HG02885 (cell line): ENCODE results near the gene SLAIN1.

Source experiments
- ATAC-seq: cut with Tn5 transposase; IDR thresholded peaks from one replicate; pipeline ENCODE4 v1.9.1; 2021; ENCODE audit warnings: mild to moderate bottlenecking; ENCODE audit not compliant: unreplicated experiment, poor library complexity

The SLAIN1 gene

GRCh38 chr13:77703408-77703807 lies 5.9 kb downstream of the SLAIN1 start:
- ATAC-seq: no peak

- ATAC-seq: no peak
These were observed 16.8 kb downstream of the SLAIN1 start for GRCh38 chr13:77714119-77714755.

DNA sequence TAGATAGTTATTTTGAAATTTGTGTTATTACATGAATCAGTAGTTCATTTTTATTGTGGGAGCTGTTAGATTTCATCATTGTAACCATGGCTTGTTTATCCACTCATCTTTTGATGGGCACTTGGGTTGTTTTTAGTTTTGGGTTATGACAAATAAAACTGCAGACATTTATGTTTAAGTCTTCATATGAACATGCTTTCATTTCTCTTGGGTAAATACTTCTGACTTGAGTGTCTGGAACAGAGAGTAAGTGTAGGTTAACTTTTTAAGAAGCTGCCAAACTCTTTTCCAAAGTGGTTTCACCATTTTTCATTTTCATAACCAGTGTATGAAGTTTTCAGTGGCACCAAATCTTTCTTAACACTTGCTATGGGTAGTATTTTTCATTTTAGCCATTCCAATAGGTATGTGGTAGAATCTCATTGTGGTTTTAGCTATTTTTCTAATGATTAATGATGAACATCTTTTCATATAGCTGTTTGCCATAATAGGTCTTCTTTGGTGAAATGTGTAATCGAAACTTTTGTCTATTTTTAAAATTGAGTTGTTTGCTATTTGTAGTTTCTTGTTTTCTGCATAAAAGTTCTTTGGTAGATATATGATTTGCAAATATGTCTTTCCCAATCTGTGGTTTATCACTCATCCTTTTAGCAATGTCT lies 17.9 kb downstream of the SLAIN1 start:
- ATAC-seq: peak; percentile 47

DNA sequence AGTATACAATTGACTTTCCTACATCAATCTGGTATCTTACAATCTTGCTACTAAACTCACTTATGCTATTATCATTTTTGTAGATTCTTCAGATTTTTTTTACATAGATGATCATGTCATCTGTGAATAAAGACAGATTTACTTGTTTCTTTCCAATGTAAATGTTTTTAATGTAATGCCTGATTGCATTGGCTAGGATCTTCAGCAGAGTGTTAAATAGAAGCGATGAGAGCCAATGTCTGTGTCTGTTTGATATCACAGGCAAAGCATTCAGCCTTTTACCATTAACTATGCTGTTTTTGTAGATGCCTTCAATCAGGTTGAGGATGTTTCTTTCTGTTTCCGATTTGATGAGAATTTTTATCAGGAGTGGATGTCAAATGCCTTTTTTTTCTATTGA lies 19.2 kb downstream of the SLAIN1 start:
- ATAC-seq: no peak

DNA sequence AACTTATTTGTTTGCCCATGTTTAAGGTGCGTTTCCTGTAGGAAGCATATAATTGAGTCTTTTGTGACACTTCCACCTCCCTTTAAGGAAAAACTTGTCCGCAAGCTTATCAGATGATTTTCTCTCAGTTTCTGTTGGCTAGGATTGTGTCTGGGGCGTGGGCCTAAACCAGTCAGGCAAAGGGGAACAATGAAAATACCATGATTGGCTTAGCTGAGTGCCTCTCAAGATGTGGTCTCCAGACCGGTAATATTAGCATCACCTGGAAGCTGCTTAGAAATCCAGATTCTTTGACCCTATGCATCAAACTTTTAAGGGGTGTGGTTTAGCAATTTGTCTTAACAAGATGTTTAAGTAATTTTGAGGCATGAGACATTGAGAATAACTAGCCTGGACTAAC lies 20.0 kb downstream of the SLAIN1 start:
- ATAC-seq: no peak

GRCh38 chr13:77719128-77719527 lies 21.6 kb downstream of the SLAIN1 start:
- ATAC-seq: no peak

GRCh38 chr13:77720988-77721387 lies 23.5 kb downstream of the SLAIN1 start:
- ATAC-seq: no peak

GRCh38 chr13:77724092-77724491 lies 26.6 kb downstream of the SLAIN1 start:
- ATAC-seq: peak; percentile 54

DNA sequence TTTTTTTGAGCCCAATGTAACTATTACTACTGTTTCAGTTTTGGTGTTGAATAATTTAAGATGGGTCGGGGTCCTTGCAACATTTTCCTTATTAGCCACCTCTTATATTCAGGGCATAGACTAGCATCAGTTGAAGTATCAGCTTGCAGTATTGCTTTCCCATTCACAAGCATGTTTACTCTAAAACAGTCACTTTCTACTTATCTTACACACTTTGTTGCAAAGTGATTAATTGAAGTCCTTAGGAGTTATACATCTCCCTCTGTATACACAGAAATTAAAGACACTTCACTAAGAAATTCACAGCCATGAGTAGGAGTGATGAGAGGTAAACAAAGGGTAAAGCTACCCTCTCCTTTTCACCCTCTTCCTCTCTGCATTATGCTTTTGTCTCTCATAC lies 27.6 kb downstream of the SLAIN1 start:
- no peak for ATAC-seq

DNA sequence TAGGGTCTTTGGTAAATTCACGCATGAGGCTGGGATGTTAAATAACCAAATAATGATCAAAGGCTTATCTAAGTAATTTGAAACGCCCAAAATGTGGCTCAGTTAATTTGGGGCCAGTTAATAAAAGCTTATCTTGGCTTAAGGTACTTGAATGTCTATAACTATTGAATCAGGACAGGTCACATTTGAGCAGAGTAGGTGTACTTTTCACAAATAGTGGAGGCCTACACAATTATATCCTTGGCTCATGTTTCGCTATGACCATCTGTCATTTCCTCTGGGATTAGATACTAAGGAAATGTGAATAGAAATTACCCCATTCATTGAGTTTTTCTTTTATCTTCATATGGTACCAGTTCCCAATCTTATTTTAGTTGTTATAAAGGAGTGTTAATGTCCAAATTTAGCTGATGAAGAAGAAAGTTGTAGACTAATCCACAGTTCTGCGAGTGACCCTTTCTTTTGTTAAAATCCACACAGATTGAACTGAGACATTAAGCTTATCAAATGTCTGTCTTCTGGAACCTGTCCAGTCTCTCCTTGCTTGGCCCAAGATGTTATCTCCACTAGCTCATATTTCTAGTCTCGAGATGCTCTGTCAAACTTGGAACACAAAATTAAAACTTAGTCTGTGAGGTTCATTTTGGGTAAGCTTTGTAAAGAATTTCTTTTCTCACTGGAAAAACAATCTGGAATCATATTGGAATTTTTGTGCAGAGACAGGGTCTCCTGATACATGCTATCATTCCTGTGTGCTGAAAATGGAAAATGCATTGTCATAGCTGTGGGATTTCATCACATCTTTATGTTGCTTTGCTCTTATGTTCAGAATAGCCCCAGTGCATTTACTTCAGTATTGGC lies 31.0 kb downstream of the SLAIN1 start:
- no peak for ATAC-seq

- peak; percentile 98 for ATAC-seq
These were observed 32.2 kb downstream of the SLAIN1 start for GRCh38 chr13:77729502-77730221.

GRCh38 chr13:77730572-77730971 lies 33.1 kb downstream of the SLAIN1 start:
- no peak for ATAC-seq

DNA sequence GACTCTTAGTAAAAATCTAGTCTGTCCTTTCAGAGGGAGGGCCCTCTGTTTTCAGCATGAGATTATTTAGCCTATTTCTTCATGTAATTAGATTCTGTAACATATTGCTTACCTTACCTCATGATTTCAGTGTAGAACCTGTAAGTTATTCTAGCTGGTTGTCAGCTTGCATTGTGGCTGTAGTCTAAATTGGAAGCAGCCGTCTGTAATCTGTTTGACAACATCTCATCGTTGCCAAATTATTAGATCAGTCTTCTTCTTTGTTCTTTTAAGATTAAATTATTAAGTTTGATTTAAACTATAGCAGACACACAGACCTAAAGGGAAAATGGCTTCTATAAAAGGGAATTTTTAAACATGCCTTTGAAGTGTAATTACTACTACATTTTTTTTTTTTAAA lies 34.8 kb downstream of the SLAIN1 start:
- ATAC-seq: no peak

DNA sequence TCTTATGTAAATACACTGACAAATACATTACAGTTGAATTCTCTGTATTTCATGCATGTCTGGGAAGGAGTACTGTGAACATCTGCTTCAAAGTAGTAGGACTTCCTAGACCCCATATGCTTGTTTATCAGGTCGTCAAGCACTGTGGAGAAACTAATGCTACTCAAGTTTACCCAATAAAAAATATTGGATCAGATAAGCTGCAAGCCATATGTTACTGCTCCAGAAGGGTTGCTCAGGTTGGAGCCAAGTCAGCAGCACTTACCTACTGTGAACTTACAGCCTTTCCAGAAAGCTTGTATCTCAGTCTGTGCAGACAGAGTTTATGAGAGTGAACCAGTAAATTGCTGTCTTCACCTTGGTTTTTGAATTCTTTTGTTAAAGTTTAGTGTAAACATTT lies 36.2 kb downstream of the SLAIN1 start:
- ATAC-seq: no peak

- ATAC-seq: peak; percentile 59
These were observed 40.2 kb downstream of the SLAIN1 start for GRCh38 chr13:77737583-77738200.

DNA sequence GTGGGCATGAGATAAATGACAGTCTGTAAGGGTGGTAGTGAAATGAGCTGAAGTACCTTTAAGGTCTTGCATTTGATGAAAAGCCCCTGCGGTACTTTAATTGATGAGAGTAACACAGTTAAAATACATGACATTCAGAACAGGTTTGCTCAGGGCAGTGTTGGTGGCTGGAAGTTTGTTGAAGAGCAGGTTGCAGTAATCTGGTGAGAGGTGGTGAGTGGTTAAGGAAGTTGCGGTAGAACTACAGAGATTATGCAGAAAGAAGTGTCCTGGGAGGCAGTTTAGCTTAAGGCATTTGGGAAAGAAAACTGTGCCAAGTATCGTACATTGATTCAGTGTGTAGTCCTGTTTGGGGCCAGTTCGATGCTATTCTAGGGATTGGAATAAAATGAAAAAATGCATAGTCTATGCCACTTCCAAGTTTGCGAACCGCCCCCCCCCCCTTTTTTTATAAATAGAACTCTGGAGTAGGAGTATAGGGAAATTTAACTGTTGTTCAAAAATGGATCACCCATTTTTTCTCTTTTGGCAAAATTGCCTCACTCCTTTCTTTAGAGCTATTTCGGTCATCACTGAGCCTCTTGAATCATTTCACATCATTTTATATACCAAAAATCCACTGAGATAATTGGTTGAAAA lies 42.7 kb downstream of the SLAIN1 start:
- no peak for ATAC-seq

DNA sequence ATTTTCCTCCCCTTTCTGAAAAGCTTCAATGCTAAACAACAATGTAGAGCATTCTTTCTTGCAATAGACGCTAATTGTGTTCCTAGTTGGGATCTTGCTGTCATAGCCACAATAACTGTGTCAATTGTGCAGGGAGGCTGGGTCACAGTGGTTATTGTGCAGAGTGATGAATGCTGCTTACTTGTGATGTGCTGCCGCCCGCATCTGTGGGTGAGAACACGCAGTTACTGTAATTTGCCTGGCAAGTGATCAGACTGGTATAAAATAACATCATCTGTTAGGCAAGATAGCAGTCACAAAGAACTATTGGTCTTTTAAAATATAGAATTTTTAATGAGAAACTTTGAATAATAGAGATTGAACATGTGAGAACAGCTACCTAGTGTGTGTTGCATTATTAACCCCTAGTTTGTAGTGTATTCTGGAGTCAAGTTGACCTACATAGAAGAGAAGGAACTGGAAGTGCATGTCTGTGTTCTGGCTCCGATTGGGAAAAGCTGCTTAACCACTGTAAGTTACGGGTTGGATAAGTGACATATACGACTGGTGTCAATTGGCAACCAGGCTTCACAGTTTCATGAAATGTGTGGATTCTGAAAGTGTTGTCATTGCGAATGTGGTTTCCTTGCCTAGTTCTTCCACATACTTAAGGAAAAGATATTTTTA lies 43.6 kb downstream of the SLAIN1 start:
- no peak for ATAC-seq

DNA sequence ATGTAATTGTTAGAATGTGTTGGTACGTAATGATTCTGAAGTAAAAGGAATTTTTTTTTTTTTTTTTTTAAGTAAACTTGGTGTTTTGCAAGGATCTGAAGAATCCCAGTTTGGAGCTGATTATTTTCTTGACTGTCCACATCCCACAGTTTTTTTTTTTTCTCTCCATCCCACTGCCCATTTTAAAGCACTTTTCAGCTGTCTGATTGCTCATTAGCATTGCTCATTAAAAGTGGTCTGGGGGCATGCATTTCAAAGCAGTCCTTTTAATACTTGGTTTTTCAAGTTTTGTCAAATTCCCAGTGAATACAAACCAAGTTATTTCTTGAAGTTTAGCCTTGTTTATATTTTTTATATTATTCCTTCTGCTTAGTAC lies 44.1 kb downstream of the SLAIN1 start:
- no peak for ATAC-seq

DNA sequence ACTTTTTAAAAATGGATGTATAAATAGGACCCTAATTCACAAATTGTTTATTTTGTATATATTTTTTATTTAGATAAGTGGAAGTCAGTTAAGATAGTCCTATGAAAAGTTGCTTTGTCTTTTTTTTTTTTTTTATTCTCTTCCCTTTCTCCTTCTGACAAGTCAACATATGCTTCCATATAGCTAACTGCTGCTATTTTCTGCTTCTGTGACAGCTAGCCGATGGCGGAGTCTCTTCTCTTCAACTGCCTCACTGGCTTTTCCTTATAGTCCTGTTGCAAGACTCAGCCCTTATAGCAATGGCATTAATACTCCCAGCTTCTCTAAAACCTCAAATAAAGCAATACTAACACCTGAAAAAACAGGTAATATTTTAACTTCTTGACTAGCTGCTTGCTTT lies 45.3 kb downstream of the SLAIN1 start:
- ATAC-seq: no peak
